Peyer's patch (tissue), 4 donors: ENCODE results near the gene CORO1C.

Experiments used
- POLR2A ChIP-seq, 2 donors: fragments of 450-650 bp; IDR thresholded peaks; one replicate each; pipeline ENCODE4 v1.5.1; 2017; ENCODE audit warnings: antibody characterized with exemption in 2 of 2, mild to moderate bottlenecking in 2 of 2, moderate library complexity in 2 of 2
- TF ChIP-seq, protein P1 (sequence below), 6 experiments: fragments of 450-650 bp in 4 of 6; fragments of 200-600 bp in 2 of 6; sonication (generic) in 1 of 6; IDR thresholded peaks; one replicate each; pipeline ENCODE4 v1.5.1; 2017 to 2019; ENCODE audit warnings: antibody characterized with exemption in 6 of 6, mild to moderate bottlenecking in 3 of 6, moderate library complexity in 1 of 6

DNA sequence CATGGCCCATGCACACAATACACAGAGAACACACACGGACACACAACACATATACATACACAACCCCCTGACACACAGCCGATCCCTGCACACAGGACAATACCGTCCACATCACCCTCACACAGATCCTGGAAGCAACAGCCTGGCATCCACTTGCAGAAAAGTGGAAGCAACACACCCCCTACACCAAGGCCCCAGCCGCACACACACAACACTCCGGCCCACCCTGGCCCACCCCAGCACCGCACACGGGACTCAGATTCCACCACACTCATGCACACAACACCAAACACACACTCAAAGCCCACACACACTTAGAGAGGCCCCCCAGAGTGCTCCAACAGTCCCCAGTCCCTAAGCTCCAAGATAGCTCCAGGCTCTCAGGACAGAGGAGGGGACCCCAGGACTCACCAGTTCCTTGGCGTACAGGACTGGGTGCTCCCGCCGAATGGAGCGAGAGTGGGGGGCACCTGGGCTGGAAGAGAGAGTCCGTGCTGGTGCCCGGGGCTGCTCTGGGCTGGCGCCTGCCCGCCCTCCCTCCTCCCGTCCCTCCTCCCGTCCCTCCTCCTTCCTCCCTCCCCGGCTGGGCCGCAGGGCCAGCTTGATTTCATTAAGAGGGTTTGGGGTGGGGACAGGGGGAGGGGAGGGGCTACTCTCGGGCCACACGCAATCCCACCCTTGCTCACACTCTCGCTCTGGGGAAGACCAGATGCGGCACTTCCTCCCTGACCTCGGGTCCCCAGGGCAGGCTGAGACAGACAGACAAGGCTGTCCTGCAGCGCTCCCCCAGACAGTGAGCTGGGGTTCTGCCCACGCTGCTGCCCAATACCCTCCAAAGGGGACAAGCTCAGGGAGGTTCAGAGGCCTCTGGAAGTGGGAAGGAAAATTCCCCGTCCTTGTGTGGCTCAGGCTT is 133.5 kb downstream of the CORO1C start, which contains the start of gene TMEM119:
- TF ChIP-seq, protein P1, sequence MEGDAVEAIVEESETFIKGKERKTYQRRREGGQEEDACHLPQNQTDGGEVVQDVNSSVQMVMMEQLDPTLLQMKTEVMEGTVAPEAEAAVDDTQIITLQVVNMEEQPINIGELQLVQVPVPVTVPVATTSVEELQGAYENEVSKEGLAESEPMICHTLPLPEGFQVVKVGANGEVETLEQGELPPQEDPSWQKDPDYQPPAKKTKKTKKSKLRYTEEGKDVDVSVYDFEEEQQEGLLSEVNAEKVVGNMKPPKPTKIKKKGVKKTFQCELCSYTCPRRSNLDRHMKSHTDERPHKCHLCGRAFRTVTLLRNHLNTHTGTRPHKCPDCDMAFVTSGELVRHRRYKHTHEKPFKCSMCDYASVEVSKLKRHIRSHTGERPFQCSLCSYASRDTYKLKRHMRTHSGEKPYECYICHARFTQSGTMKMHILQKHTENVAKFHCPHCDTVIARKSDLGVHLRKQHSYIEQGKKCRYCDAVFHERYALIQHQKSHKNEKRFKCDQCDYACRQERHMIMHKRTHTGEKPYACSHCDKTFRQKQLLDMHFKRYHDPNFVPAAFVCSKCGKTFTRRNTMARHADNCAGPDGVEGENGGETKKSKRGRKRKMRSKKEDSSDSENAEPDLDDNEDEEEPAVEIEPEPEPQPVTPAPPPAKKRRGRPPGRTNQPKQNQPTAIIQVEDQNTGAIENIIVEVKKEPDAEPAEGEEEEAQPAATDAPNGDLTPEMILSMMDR (IDR thresholded peaks at IDR 0.05) = no peak
- TF ChIP-seq POLR2A (IDR thresholded peaks at IDR 0.05) = no peak
